K562 (cell line): ENCODE measurements around the gene SLC4A3. TPM values are rescaled to one million over a fixed set of nuclear protein-coding genes. Genes with fewer than 3 reads are reported as not detected.

Source experiments
- ATAC-seq: fragments of 200-7000 bp; cut with Tn5 transposase; 3 replicates; pipeline ENCODE4 v1.9.1; 2020; ENCODE audit warnings: moderate library complexity
- BruUV-seq: library from RNA; stranded (reverse); fragments of 400-500 nt; replicated peaks from 2 replicates; lab custom pipeline; 2021; lab: Mats Ljungman, UMichigan
- CTCF ChIA-PET: fragments of 300-600 bp; formaldehyde crosslinking; extraction: SDS; loops from one replicate; lab custom pipeline; 2021; ENCODE audit warnings: low intra/inter-chr PET ratio; lab: Yijun Ruan, JAX
- POLR2A ChIA-PET: fragments of 300-600, 350-650 bp; sonication (Branson Sonifier 250); formaldehyde crosslinking; extraction: SDS; loops from one replicate; lab custom pipeline; 2021; ENCODE audit warnings: antibody characterized with exemption, inconsistent platforms; lab: Yijun Ruan, JAX
- DNase-seq, 4 experiments: peaks; one replicate each; pipeline versions ENCODE4 v3.0.0 to v3.0.0-alpha.2; 2011 to 2018; ENCODE audit warnings: low spot score in 3 of 4, mixed read lengths in 3 of 4; ENCODE audit errors: extremely low read depth in 1 of 4
- FAIRE-seq: peaks from 2 replicates; lab custom pipeline; 2011; peaks lifted over from hg19 to GRCh38; lab: Jason Lieb, UNC
- H2AFZ ChIP-seq: 2 replicates; pipeline ENCODE4 v1.6.0; 2011; ENCODE audit warnings: low read depth, low read length, control low read depth, inconsistent platforms
- H3K27ac ChIP-seq: fragments of 200-600 bp; 3 replicates; pipeline ENCODE4 v1.8.0; 2011; ENCODE audit warnings: low read depth, mild to moderate bottlenecking, control low read depth, inconsistent platforms, low read length, moderate library complexity, mixed read lengths; ENCODE audit errors: extremely low read depth
- H3K27me3 ChIP-seq, 2 experiments: fragments of 300-600 bp in 1 of 2; 2 replicates in 1 of 2; 3 replicates in 1 of 2; pipeline versions ENCODE4 v1.6.0 to v1.8.0; 2011; ENCODE audit warnings: inconsistent platforms in 2 of 2, low read length in 2 of 2, mild to moderate bottlenecking in 1 of 2, mixed read lengths in 1 of 2, moderate library complexity in 1 of 2; ENCODE audit not compliant: control insufficient read depth in 2 of 2, insufficient read depth in 2 of 2
- H3K36me3 ChIP-seq: fragments of 300-600 bp; 3 replicates; pipeline ENCODE4 v1.8.0; 2011; ENCODE audit warnings: mild to moderate bottlenecking, low read length, inconsistent platforms; ENCODE audit not compliant: control insufficient read depth, insufficient read depth
- H3K4me1 ChIP-seq, 2 experiments: fragments of 200-600 bp in 1 of 2; replicated peaks in 1 of 2; 2 replicates in 1 of 2; 3 replicates in 1 of 2; pipeline versions ENCODE4 v1.5.1 to v1.8.0; 2011; ENCODE audit warnings: inconsistent platforms in 2 of 2, low read length in 2 of 2, mild to moderate bottlenecking in 1 of 2, mixed read lengths in 1 of 2, moderate library complexity in 1 of 2; ENCODE audit not compliant: control insufficient read depth in 2 of 2, insufficient read depth in 2 of 2
- H3K4me2 ChIP-seq: 2 replicates; pipeline ENCODE4 v1.6.1; 2011; ENCODE audit warnings: low read length, control low read depth, inconsistent platforms, mixed read lengths; ENCODE audit not compliant: insufficient read depth
- H3K4me3 ChIP-seq: fragments of 200-600 bp; sonication (generic), shearing (Covaris generic); 2 replicates; pipeline ENCODE4 v1.5.1; 2016; ENCODE audit warnings: control low read depth, inconsistent platforms
- H3K79me2 ChIP-seq: fragments of 200-600 bp; 3 replicates; pipeline ENCODE4 v1.8.0; 2011; ENCODE audit warnings: low read length, inconsistent platforms; ENCODE audit not compliant: control insufficient read depth, insufficient read depth
- H3K9ac ChIP-seq, 2 experiments: 2 replicates each; pipeline versions ENCODE4 v1.6.0 to v1.6.1; 2011; ENCODE audit warnings: low read depth in 2 of 2, low read length in 2 of 2, control low read depth in 1 of 2, inconsistent platforms in 1 of 2, mild to moderate bottlenecking in 1 of 2, mixed read lengths in 1 of 2; ENCODE audit not compliant: insufficient read depth in 1 of 2
- H3K9me1 ChIP-seq: one replicate; pipeline ENCODE4 v1.6.0; 2011; ENCODE audit warnings: inconsistent platforms, mild to moderate bottlenecking, low read length, moderate library complexity; ENCODE audit not compliant: control insufficient read depth, insufficient read depth
- H3K9me3 ChIP-seq: replicated peaks from 2 replicates; pipeline ENCODE4 v1.5.1; 2011; ENCODE audit warnings: low read depth, low read length, inconsistent platforms; ENCODE audit not compliant: control insufficient read depth, insufficient read depth
- H4K20me1 ChIP-seq: replicated peaks from 2 replicates; pipeline ENCODE4 v1.6.1; 2011; ENCODE audit warnings: low read length, inconsistent platforms, mixed read lengths; ENCODE audit not compliant: control insufficient read depth, insufficient read depth
- C11orf30 ChIP-seq: fragments of 450-650 bp; IDR thresholded peaks from 2 replicates; pipeline ENCODE4 v1.6.1; 2016; ENCODE audit warnings: low read depth, mild to moderate bottlenecking
- ESRRB ChIP-seq: fragments of 250-450 bp; sonication (Bioruptor Pico); IDR thresholded peaks from 2 replicates; pipeline ENCODE4 v1.5.0; 2020; ENCODE audit warnings: mild to moderate bottlenecking, moderate library complexity, borderline replicate concordance
- IFI16 ChIP-seq: fragments of 250-450 bp; sonication (Bioruptor Pico); IDR thresholded peaks from 2 replicates; pipeline ENCODE4 v2.1.2; 2022; ENCODE audit warnings: mild to moderate bottlenecking, inconsistent platforms
- JUNB ChIP-seq: fragments of 450-650 bp; formaldehyde crosslinking; conservative IDR thresholded peaks from 2 replicates; pipeline ENCODE4 v1.4.0; 2020; ENCODE audit warnings: mild to moderate bottlenecking
- MTA1 ChIP-seq: fragments of 450-650 bp; IDR thresholded peaks from 2 replicates; pipeline ENCODE4 v1.6.1; 2017; ENCODE audit warnings: borderline replicate concordance
- SAP30 ChIP-seq: fragments of 200-600 bp; sonication (generic); IDR thresholded peaks from 2 replicates; pipeline ENCODE4 v1.6.1; 2012; ENCODE audit warnings: borderline replicate concordance, low read depth, mild to moderate bottlenecking, moderate library complexity, low read length, control low read depth, inconsistent platforms; ENCODE audit not compliant: insufficient read depth, poor library complexity, severe bottlenecking
- SMC3 ChIP-seq: conservative IDR thresholded peaks from 2 replicates; pipeline ENCODE4 v1.6.1; 2011; ENCODE audit warnings: low read depth, low read length, improper control_type of control experiment; ENCODE audit not compliant: insufficient read depth
- ZKSCAN8 ChIP-seq: fragments of 200-800 bp; sonication (Bioruptor generic); IDR thresholded peaks from 2 replicates; pipeline ENCODE4 v1.6.1; 2016; ENCODE audit warnings: missing genetic modification characterization, missing compliant biosample characterization
- ZNF253 ChIP-seq: fragments of 250-450 bp; sonication (Bioruptor Pico); conservative IDR thresholded peaks from 2 replicates; pipeline ENCODE4 v1.6.1; 2021; ENCODE audit warnings: mild to moderate bottlenecking
- ZNF436 ChIP-seq: fragments of 250-450, 450-650 bp; sonication (Bioruptor Pico); formaldehyde crosslinking; IDR thresholded peaks from 2 replicates; pipeline ENCODE4 v1.7.0; 2020; ENCODE audit warnings: mild to moderate bottlenecking
- ZNF512 ChIP-seq: IDR thresholded peaks from 2 replicates; pipeline ENCODE4 v1.6.1; 2016; ENCODE audit warnings: missing genetic modification characterization, missing compliant biosample characterization
- WGBS: fragments of 100-300 bp; shearing (Covaris generic); methylation state at CpG from one replicate; pipeline ENCODE4 v1.1.6; 2016; ENCODE audit warnings: low coverage, mixed read lengths; ENCODE audit not compliant: insufficient coverage; ENCODE audit errors: missing lambda C conversion rate; 5-methylcytosine and 5-hydroxymethylcytosine counted together
- in situ Hi-C: fragments of 300-500 bp; cut with MboI; formaldehyde crosslinking; loops from 4 replicates; pipeline ENCODE4 v1.15.0; 2018; ENCODE audit warnings: inconsistent platforms, mixed read lengths
- intact Hi-C: fragments of 100-400 bp; cut with micrococcal nuclease; formaldehyde crosslinking; loops from 2 replicates; pipeline ENCODE4 v1.14.2; 2022
- polyA plus RNA-seq, 8 experiments: library from polyadenylated mRNA; depleted of rRNA in 4 of 8; stranded (reverse) in 5 of 8; unstranded in 3 of 8; fragments of >200 nt; fragmentation: Nextera tagmentation in 2 of 8; fragmentation: Illumina TruSeq in 1 of 8; extraction: Ambion mirVana in 2 of 8; extraction: Trizol in 1 of 8; gene quantifications; 2 replicates each; pipeline versions ENCODE4 v1.2.1 to v1.2.3, GENCODE V29; 2011 to 2014; ENCODE audit warnings: inconsistent platforms in 1 of 8, missing spikeins in 1 of 8
- total RNA-seq, 7 experiments: library from RNA; depleted of rRNA in 6 of 7; stranded (reverse); fragments of >200 nt in 6 of 7; fragmentation: Illumina TruSeq in 2 of 7; extraction: Trizol in 2 of 7; gene quantifications; 2 replicates each; pipeline versions ENCODE4 v1.2.1 to v1.2.3, GENCODE V29; 2011 to 2021; ENCODE audit warnings: low replicate concordance in 1 of 7

Gene SLC4A3
- total and polyA plus RNA-seq, 9 of the 15 experiments (the other 6 are each of a cell fraction or from before 2014, with no cell fraction given) = 0.04 to 0.31 (median 0.16) TPM; not detected in 5

DNA sequence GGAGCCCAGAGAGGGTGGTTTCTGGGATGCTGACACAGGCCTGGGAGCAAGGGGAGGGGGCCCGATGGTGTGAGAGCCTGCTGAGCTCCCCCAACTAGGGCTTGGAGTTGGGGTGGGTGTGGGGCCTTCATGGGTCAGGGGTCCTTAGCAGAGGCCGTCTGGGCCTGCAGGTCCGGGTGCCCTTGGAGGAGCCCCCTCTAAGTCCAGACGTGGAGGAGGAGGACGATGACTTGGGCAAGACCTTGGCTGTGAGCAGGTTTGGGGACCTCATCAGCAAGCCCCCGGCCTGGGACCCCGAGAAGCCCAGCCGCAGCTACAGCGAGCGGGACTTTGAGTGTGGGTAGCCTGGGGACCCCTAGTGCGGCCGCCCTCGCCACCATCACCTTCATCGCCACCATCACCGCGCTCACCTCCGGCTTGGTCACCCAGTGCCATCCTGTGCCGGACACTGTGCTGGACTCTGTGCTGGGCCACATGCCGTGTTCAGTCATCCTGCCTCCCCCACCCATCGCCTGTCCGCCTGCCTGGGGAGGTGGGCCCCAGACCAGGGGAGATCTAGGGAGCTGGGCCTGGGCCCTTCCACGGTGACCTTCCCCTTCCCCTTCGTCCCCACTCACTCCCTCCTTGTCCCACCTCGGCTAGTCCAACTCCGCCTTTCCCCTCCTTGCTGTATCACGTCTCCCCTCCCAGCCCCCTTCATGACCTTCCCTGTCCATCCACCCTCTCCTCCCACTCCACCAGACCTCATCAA, 980 bp downstream of the SLC4A3 start:
- ChIA-PET POLR2A (interaction anchor here (0.5 to 0.7 kb wide), 2 partner anchors 38 to 69 kb away, joined by 3 read pairs; no protein-coding TSS in a partner anchor), CTCF (interaction anchor here (1.1 kb wide), 1 partner anchor 87 kb away, joined by 3 read pairs; no protein-coding TSS in a partner anchor)
- intact Hi-C loops = loop anchor here (5.0 kb wide), 1 partner anchor 86 kb away; the partner anchor contains the start of genes CHPF and TMEM198
- H3K4me2 ChIP-seq = no peak overlapping the region
- no peaks in the 10 kb centered on the region for H3K36me3 ChIP-seq
- H3K27ac ChIP-seq = no peak overlapping the region
- H4K20me1 ChIP-seq = 0 out of 2 replicates have a peak, but pooled peaks cover 3% of the 10 kb centered on the region
- ATAC-seq = no peak
- H2AFZ ChIP-seq = no peak overlapping the region
- WGBS = 60% methylated on average over 5 of the region's 26 CpGs
- no peaks in the 10 kb centered on the region for H3K9me3 ChIP-seq
- BruUV-seq = no TSS peak
- in situ Hi-C loops = no loop called here
- TF ChIP-seq ESRRB (no peak), SMC3 (no peak), SAP30 (no peak), JUNB (CRISPR knock-in tag) (no peak), MTA1 (no peak), ZNF512 (no peak), ZKSCAN8 (CRISPR knock-in tag) (no peak), IFI16 (CRISPR knock-in tag) (no peak), ZNF253 (CRISPR knock-in tag) (no peak), C11orf30 (no peak), ZNF436 (no peak)
- no peaks in the 10 kb centered on the region for H3K79me2 ChIP-seq
- peaks cover 0 to 50% of the 10 kb centered on the region in 2 experiments; a peak in 2 of 5 replicates for H3K4me1 ChIP-seq
- peak overlapping the region in 1 of 2 experiments; percentile 13; a peak in 1 of 4 replicates for H3K9ac ChIP-seq
- FAIRE-seq = no peak
- no peaks in the 10 kb centered on the region for H3K9me1 ChIP-seq
- DNase-seq = no peak
- peaks cover 2 to 11% of the 10 kb centered on the region in 2 experiments; a peak in 1 of 5 replicates for H3K27me3 ChIP-seq
- no peak overlapping the region for H3K4me3 ChIP-seq
